ENCODE data around the gene NIT1.

The NIT1 gene

GRCh38 chr1:161140755-161141400 lies 23.0 kb downstream of the NIT1 start:
- no peaks in the 10 kb centered on the region for H3K9me3 ChIP-seq (ENCODE audit: control insufficient read depth, insufficient read depth, low read length)
- H3K4me1 ChIP-seq (ENCODE audit: control insufficient read depth, insufficient read depth, low read length) = no peaks in the 10 kb centered on the region
- H3K36me3 ChIP-seq (ENCODE audit: control insufficient read depth, insufficient read depth, low read length) = no peaks in the 10 kb centered on the region
- no peak overlapping the region for H3K9ac ChIP-seq (ENCODE audit: low read depth, low read length)
- H3K27me3 ChIP-seq (ENCODE audit: control insufficient read depth, insufficient read depth, low read length) = no peaks in the 10 kb centered on the region
- no peak overlapping the region for H3K4me3 ChIP-seq (ENCODE audit: low read depth, low read length)

- no peaks in the 10 kb centered on the region for H3K27me3 ChIP-seq (ENCODE audit: control insufficient read depth, insufficient read depth, low read length)
- H3K36me3 ChIP-seq (ENCODE audit: control insufficient read depth, insufficient read depth, low read length) = no peaks in the 10 kb centered on the region
- no peak overlapping the region for H3K4me3 ChIP-seq (ENCODE audit: low read depth, low read length)
- no peaks in the 10 kb centered on the region for H3K9me3 ChIP-seq (ENCODE audit: control insufficient read depth, insufficient read depth, low read length)
- no peaks in the 10 kb centered on the region for H3K4me1 ChIP-seq (ENCODE audit: control insufficient read depth, insufficient read depth, low read length)
- H3K9ac ChIP-seq (ENCODE audit: low read depth, low read length) = no peak overlapping the region
These were observed 27.9 kb downstream of the NIT1 start for GRCh38 chr1:161145832-161146231.

- Histone ChIP-seq H3K27me3 (ENCODE audit: control insufficient read depth, insufficient read depth, low read length) (no peaks in the 10 kb centered on the region), H3K9me3 (ENCODE audit: control insufficient read depth, insufficient read depth, low read length) (no peaks in the 10 kb centered on the region), H3K4me1 (ENCODE audit: control insufficient read depth, insufficient read depth, low read length) (no peaks in the 10 kb centered on the region), H3K36me3 (ENCODE audit: control insufficient read depth, insufficient read depth, low read length) (no peaks in the 10 kb centered on the region), H3K4me3 (ENCODE audit: low read depth, low read length) (peak overlapping the region; percentile 92), H3K9ac (ENCODE audit: low read depth, low read length) (no peak overlapping the region)
These were observed 35.3 kb downstream of the NIT1 start for GRCh38 chr1:161153176-161153575.

GRCh38 chr1:161153682-161154337 lies 35.9 kb downstream of the NIT1 start, which contains the start of gene UFC1:
UFC1 (plus strand) TSS chr1:161153978; CDS start chr1:161153998, 20 bp downstream.
- Histone ChIP-seq H3K36me3 (ENCODE audit: control insufficient read depth, insufficient read depth, low read length) (no peaks in the 10 kb centered on the region), H3K9ac (ENCODE audit: low read depth, low read length) (peak within 1 kb of the TSS; percentile 98), H3K9me3 (ENCODE audit: control insufficient read depth, insufficient read depth, low read length) (no peaks in the 10 kb centered on the region), H3K4me1 (ENCODE audit: control insufficient read depth, insufficient read depth, low read length) (no peaks in the 10 kb centered on the region), H3K27me3 (ENCODE audit: control insufficient read depth, insufficient read depth, low read length) (no peaks in the 10 kb centered on the region), H3K4me3 (ENCODE audit: low read depth, low read length) (peak within 1 kb of the TSS; percentile 92)

- H3K9ac ChIP-seq (ENCODE audit: low read depth, low read length) = no peak overlapping the region
- no peaks in the 10 kb centered on the region for H3K27me3 ChIP-seq (ENCODE audit: control insufficient read depth, insufficient read depth, low read length)
- H3K36me3 ChIP-seq (ENCODE audit: control insufficient read depth, insufficient read depth, low read length) = peaks cover 5% of the 10 kb centered on the region
- no peak overlapping the region for H3K4me3 ChIP-seq (ENCODE audit: low read depth, low read length)
- H3K4me1 ChIP-seq (ENCODE audit: control insufficient read depth, insufficient read depth, low read length) = no peaks in the 10 kb centered on the region
- H3K9me3 ChIP-seq (ENCODE audit: control insufficient read depth, insufficient read depth, low read length) = no peaks in the 10 kb centered on the region
These were observed 40.0 kb downstream of the NIT1 start for GRCh38 chr1:161157867-161158266.

- no peak overlapping the region for H3K9ac ChIP-seq (ENCODE audit: low read depth, low read length)
- peaks cover 7% of the 10 kb centered on the region for H3K36me3 ChIP-seq (ENCODE audit: control insufficient read depth, insufficient read depth, low read length)
- no peaks in the 10 kb centered on the region for H3K9me3 ChIP-seq (ENCODE audit: control insufficient read depth, insufficient read depth, low read length)
- peak overlapping the region; percentile 60 for H3K4me3 ChIP-seq (ENCODE audit: low read depth, low read length)
- no peaks in the 10 kb centered on the region for H3K4me1 ChIP-seq (ENCODE audit: control insufficient read depth, insufficient read depth, low read length)
- H3K27me3 ChIP-seq (ENCODE audit: control insufficient read depth, insufficient read depth, low read length) = no peaks in the 10 kb centered on the region
These were observed 40.6 kb downstream of the NIT1 start for GRCh38 chr1:161158316-161159010.

- H3K4me3 ChIP-seq (ENCODE audit: low read depth, low read length) = peak within 1 kb of the TSS; percentile 60
- peak within 1 kb of the TSS; percentile 80 for H3K9ac ChIP-seq (ENCODE audit: low read depth, low read length)
- no peaks in the 10 kb centered on the region for H3K27me3 ChIP-seq (ENCODE audit: control insufficient read depth, insufficient read depth, low read length)
- H3K4me1 ChIP-seq (ENCODE audit: control insufficient read depth, insufficient read depth, low read length) = no peaks in the 10 kb centered on the region
- H3K36me3 ChIP-seq (ENCODE audit: control insufficient read depth, insufficient read depth, low read length) = peaks cover 10% of the 10 kb centered on the region
- H3K9me3 ChIP-seq (ENCODE audit: control insufficient read depth, insufficient read depth, low read length) = no peaks in the 10 kb centered on the region
These were observed 41.4 kb downstream of the NIT1 start, which contains the start of gene USP21 for GRCh38 chr1:161159087-161159912. USP21 (plus strand) TSS chr1:161159500; CDS start chr1:161160641, 1,141 bp downstream.

- no peaks in the 10 kb centered on the region for H3K4me1 ChIP-seq (ENCODE audit: control insufficient read depth, insufficient read depth, low read length)
- peak overlapping the region; percentile 80 for H3K9ac ChIP-seq (ENCODE audit: low read depth, low read length)
- no peaks in the 10 kb centered on the region for H3K27me3 ChIP-seq (ENCODE audit: control insufficient read depth, insufficient read depth, low read length)
- H3K9me3 ChIP-seq (ENCODE audit: control insufficient read depth, insufficient read depth, low read length) = no peaks in the 10 kb centered on the region
- H3K4me3 ChIP-seq (ENCODE audit: low read depth, low read length) = peak overlapping the region; percentile 60
- peaks cover 10% of the 10 kb centered on the region for H3K36me3 ChIP-seq (ENCODE audit: control insufficient read depth, insufficient read depth, low read length)
These were observed 42.0 kb downstream of the NIT1 start for GRCh38 chr1:161159913-161160243.

GRCh38 chr1:161160671-161161145 lies 42.8 kb downstream of the NIT1 start:
- H3K27me3 ChIP-seq (ENCODE audit: control insufficient read depth, insufficient read depth, low read length) = no peaks in the 10 kb centered on the region
- H3K9me3 ChIP-seq (ENCODE audit: control insufficient read depth, insufficient read depth, low read length) = no peaks in the 10 kb centered on the region
- no peaks in the 10 kb centered on the region for H3K4me1 ChIP-seq (ENCODE audit: control insufficient read depth, insufficient read depth, low read length)
- no peak overlapping the region for H3K4me3 ChIP-seq (ENCODE audit: low read depth, low read length)
- H3K36me3 ChIP-seq (ENCODE audit: control insufficient read depth, insufficient read depth, low read length) = peaks cover 10% of the 10 kb centered on the region
- no peak overlapping the region for H3K9ac ChIP-seq (ENCODE audit: low read depth, low read length)

GRCh38 chr1:161161652-161162051 lies 43.7 kb downstream of the NIT1 start:
- Histone ChIP-seq H3K27me3 (ENCODE audit: control insufficient read depth, insufficient read depth, low read length) (no peaks in the 10 kb centered on the region), H3K4me1 (ENCODE audit: control insufficient read depth, insufficient read depth, low read length) (no peaks in the 10 kb centered on the region), H3K4me3 (ENCODE audit: low read depth, low read length) (no peak overlapping the region), H3K36me3 (ENCODE audit: control insufficient read depth, insufficient read depth, low read length) (peaks cover 10% of the 10 kb centered on the region), H3K9ac (ENCODE audit: low read depth, low read length) (no peak overlapping the region), H3K9me3 (ENCODE audit: control insufficient read depth, insufficient read depth, low read length) (no peaks in the 10 kb centered on the region)

GRCh38 chr1:161162052-161162451 lies 44.1 kb downstream of the NIT1 start:
- Histone ChIP-seq H3K9me3 (ENCODE audit: control insufficient read depth, insufficient read depth, low read length) (no peaks in the 10 kb centered on the region), H3K4me3 (ENCODE audit: low read depth, low read length) (no peak overlapping the region), H3K36me3 (ENCODE audit: control insufficient read depth, insufficient read depth, low read length) (peaks cover 10% of the 10 kb centered on the region), H3K27me3 (ENCODE audit: control insufficient read depth, insufficient read depth, low read length) (no peaks in the 10 kb centered on the region), H3K9ac (ENCODE audit: low read depth, low read length) (no peak overlapping the region), H3K4me1 (ENCODE audit: control insufficient read depth, insufficient read depth, low read length) (no peaks in the 10 kb centered on the region)

Data from iPS-15b (cell line).